Measurements from ENCODE around the gene POMT1. TPM values are rescaled to one million over a fixed set of nuclear protein-coding genes. Genes with fewer than 3 reads are reported as not detected.

POMT1 gene
- total RNA-seq, 2 donors from 2014 or later, result 30.3 to 43.7 TPM

- TF ChIP-seq CTCF (IDR thresholded peaks at IDR 0.05), result no peak
- Histone ChIP-seq H3K27me3 (replicated peaks; ENCODE audit: insufficient read depth) (no peaks in the 10 kb centered on the region), H3K27ac (no peak overlapping the region), H3K9me3 (no peaks in the 10 kb centered on the region), H3K4me1 (ENCODE audit: control insufficient read depth in 1 of 2, low read depth in 2 of 2) (no peaks in the 10 kb centered on the region), H3K4me3 (no peak overlapping the region), H3K36me3 (peaks cover 64% of the 10 kb centered on the region)
- ATAC-seq (ENCODE audit: insufficient number of reproducible peaks, low FRiP score, low read depth) (no peak), DNase-seq (ENCODE audit: low spot score) (no peak)
These were observed 14.2 kb downstream of the POMT1 start for GRCh38 chr9:131516930-131517329.

- no peaks in the 10 kb centered on the region for H3K27me3 ChIP-seq (replicated peaks; ENCODE audit: insufficient read depth)
- no peak overlapping the region for H3K27ac ChIP-seq
- TF ChIP-seq CTCF (IDR thresholded peaks at IDR 0.05), result no peak
- H3K4me1 ChIP-seq (ENCODE audit: control insufficient read depth in 1 of 2, low read depth in 2 of 2), result no peaks in the 10 kb centered on the region
- no peaks in the 10 kb centered on the region for H3K9me3 ChIP-seq
- ATAC-seq (ENCODE audit: insufficient number of reproducible peaks, low FRiP score, low read depth) (no peak), DNase-seq (ENCODE audit: low spot score) (no peak)
- peaks cover 60% of the 10 kb centered on the region for H3K36me3 ChIP-seq
- H3K4me3 ChIP-seq, result no peak overlapping the region
These were observed 15.1 kb downstream of the POMT1 start for GRCh38 chr9:131517761-131518190.

GRCh38 chr9:131518553-131518952, 15.8 kb downstream of the POMT1 start:
- H3K9me3 ChIP-seq, result no peaks in the 10 kb centered on the region
- ATAC-seq (ENCODE audit: insufficient number of reproducible peaks, low FRiP score, low read depth) (no peak), DNase-seq (ENCODE audit: low spot score) (no peak)
- H3K36me3 ChIP-seq, result peaks cover 54% of the 10 kb centered on the region
- no peaks in the 10 kb centered on the region for H3K4me1 ChIP-seq (ENCODE audit: control insufficient read depth in 1 of 2, low read depth in 2 of 2)
- no peak overlapping the region for H3K4me3 ChIP-seq
- no peaks in the 10 kb centered on the region for H3K27me3 ChIP-seq (replicated peaks; ENCODE audit: insufficient read depth)
- TF ChIP-seq CTCF (IDR thresholded peaks at IDR 0.05), result no peak
- no peak overlapping the region for H3K27ac ChIP-seq

GRCh38 chr9:131520503-131520902, 17.8 kb downstream of the POMT1 start:
- no peak for ATAC-seq (ENCODE audit: insufficient number of reproducible peaks, low FRiP score, low read depth)
- Histone ChIP-seq H3K4me3 (no peak overlapping the region), H3K27ac (no peak overlapping the region), H3K36me3 (peaks cover 49% of the 10 kb centered on the region), H3K27me3 (replicated peaks; ENCODE audit: insufficient read depth) (no peaks in the 10 kb centered on the region), H3K4me1 (ENCODE audit: control insufficient read depth in 1 of 2, low read depth in 2 of 2) (no peaks in the 10 kb centered on the region), H3K9me3 (no peaks in the 10 kb centered on the region)
- DNase-seq (ENCODE audit: low spot score), result no peak
- TF ChIP-seq CTCF (IDR thresholded peaks at IDR 0.05), result no peak

- Histone ChIP-seq H3K27ac (no peak overlapping the region), H3K4me1 (ENCODE audit: control insufficient read depth in 1 of 2, low read depth in 2 of 2) (no peaks in the 10 kb centered on the region), H3K27me3 (replicated peaks; ENCODE audit: insufficient read depth) (no peaks in the 10 kb centered on the region), H3K9me3 (no peaks in the 10 kb centered on the region), H3K36me3 (peaks cover 53% of the 10 kb centered on the region), H3K4me3 (no peak overlapping the region)
- no peak for DNase-seq (ENCODE audit: low spot score)
- no peak for ATAC-seq (ENCODE audit: insufficient number of reproducible peaks, low FRiP score, low read depth)
- no peak for TF ChIP-seq CTCF (IDR thresholded peaks at IDR 0.05)
These were observed 18.5 kb downstream of the POMT1 start for GRCh38 chr9:131521203-131521602.

All from thoracic aorta (tissue), 2 donors.